Activated naive CD8-positive, alpha-beta T cell treated with anti-CD3 and anti-CD28 coated beads, Interleukin-2, amount 50 U/mL, for 16 hours (primary cell): Measurements from ENCODE around the gene SLC36A1.

Experiments used
- DNase-seq: peaks from one replicate; pipeline ENCODE4 v3.0.0-alpha.2; 2020; ENCODE audit warnings: low read depth, low spot score

Gene SLC36A1

GRCh38 chr5:151534350-151534749 lies 86.9 kb downstream of the SLC36A1 start:
- no peak for DNase-seq

GRCh38 chr5:151537044-151537443 lies 89.6 kb downstream of the SLC36A1 start:
- no peak for DNase-seq

GRCh38 chr5:151541571-151541970 lies 94.2 kb downstream of the SLC36A1 start:
- DNase-seq: no peak
